HG03159 (cell line): ENCODE data around the gene DPH2.

ENCODE experiments used
- ATAC-seq: cut with Tn5 transposase; IDR thresholded peaks from one replicate; pipeline ENCODE4 v1.9.1; 2021; ENCODE audit warnings: mild to moderate bottlenecking, moderate library complexity; ENCODE audit not compliant: unreplicated experiment

Gene DPH2

GRCh38 chr1:43998000-43998378 is 28.2 kb downstream of the DPH2 start:
- no peak for ATAC-seq

GRCh38 chr1:43999455-43999854 is 29.6 kb downstream of the DPH2 start:
- ATAC-seq, result no peak

GRCh38 chr1:44000122-44000665 is 30.4 kb downstream of the DPH2 start:
- ATAC-seq, result no peak

- no peak for ATAC-seq
Measured at GRCh38 chr1:44002165-44002564, 32.4 kb downstream of the DPH2 start.

- ATAC-seq, result no peak
Measured at GRCh38 chr1:44002606-44003157, 32.9 kb downstream of the DPH2 start.

GRCh38 chr1:44008259-44008658 is 38.4 kb downstream of the DPH2 start:
- ATAC-seq, result no peak

- ATAC-seq, result no peak
Measured at GRCh38 chr1:44010935-44011471, 41.2 kb downstream of the DPH2 start.

GRCh38 chr1:44012404-44012803 is 42.6 kb downstream of the DPH2 start:
- ATAC-seq, result no peak

- ATAC-seq, result no peak
Measured at GRCh38 chr1:44012941-44013609, 43.3 kb downstream of the DPH2 start.

GRCh38 chr1:44013949-44014348 is 44.1 kb downstream of the DPH2 start:
- no peak for ATAC-seq

- no peak for ATAC-seq
Measured at GRCh38 chr1:44014365-44015104, 44.7 kb downstream of the DPH2 start.

GRCh38 chr1:44015206-44015605 is 45.4 kb downstream of the DPH2 start:
- no peak for ATAC-seq

- ATAC-seq, result no peak
Measured at GRCh38 chr1:44016041-44016889, 46.5 kb downstream of the DPH2 start.

GRCh38 chr1:44016890-44017400 is 47.1 kb downstream of the DPH2 start:
- no peak for ATAC-seq

- ATAC-seq, result no peak
Measured at GRCh38 chr1:44019466-44019948, 49.7 kb downstream of the DPH2 start.

GRCh38 chr1:44020464-44020863 is 50.7 kb downstream of the DPH2 start:
- ATAC-seq, result no peak

GRCh38 chr1:44021156-44021555 is 51.3 kb downstream of the DPH2 start:
- no peak for ATAC-seq

- no peak for ATAC-seq
Measured at GRCh38 chr1:44021581-44022321, 51.9 kb downstream of the DPH2 start.
